GM23248 (cell line): ENCODE measurements around the gene AK1. TPM values are rescaled to one million over a fixed set of nuclear protein-coding genes. Genes with fewer than 3 reads are reported as not detected.

Source experiments
- DNase-seq: peaks from one replicate; pipeline ENCODE4 v3.0.0-alpha.2; 2015
- H2AFZ ChIP-seq: fragments of 200-600 bp; sonication (generic); 2 replicates; pipeline ENCODE4 v1.6.1; 2016; ENCODE audit warnings: antibody characterized with exemption
- H3F3A ChIP-seq: fragments of 200-600 bp; sonication (generic); 2 replicates; pipeline ENCODE4 v1.6.1; 2016; ENCODE audit warnings: mild to moderate bottlenecking, antibody characterized with exemption, mixed run types; ENCODE audit not compliant: insufficient read depth
- H3K27ac ChIP-seq: fragments of 200-600 bp; sonication (generic); 2 replicates; pipeline ENCODE4 v1.5.1; 2016; ENCODE audit warnings: mild to moderate bottlenecking
- H3K27me3 ChIP-seq: fragments of 200-600 bp; sonication (generic); replicated peaks from 2 replicates; pipeline ENCODE4 v1.6.1; 2016; ENCODE audit warnings: mild to moderate bottlenecking; ENCODE audit not compliant: insufficient read depth
- H3K36me3 ChIP-seq: fragments of 200-600 bp; sonication (generic); 2 replicates; pipeline ENCODE4 v1.6.1; 2016; ENCODE audit warnings: low read depth, mild to moderate bottlenecking
- H3K4me1 ChIP-seq: fragments of 200-600 bp; sonication (generic); 2 replicates; pipeline ENCODE4 v1.6.1; 2016; ENCODE audit warnings: mild to moderate bottlenecking; ENCODE audit not compliant: insufficient read depth
- H3K4me2 ChIP-seq: fragments of 200-600 bp; sonication (generic); one replicate; pipeline ENCODE4 v1.6.1; 2016; ENCODE audit warnings: mild to moderate bottlenecking; ENCODE audit not compliant: unreplicated experiment
- H3K4me3 ChIP-seq: fragments of 200-600 bp; sonication (generic); 2 replicates; pipeline ENCODE4 v1.5.1; 2016; ENCODE audit warnings: mild to moderate bottlenecking
- H3K79me2 ChIP-seq: fragments of 200-600 bp; sonication (generic); 2 replicates; pipeline ENCODE4 v1.6.1; 2016; ENCODE audit warnings: mild to moderate bottlenecking; ENCODE audit not compliant: insufficient read depth
- H3K9ac ChIP-seq: fragments of 200-600 bp; sonication (generic); 2 replicates; pipeline ENCODE4 v1.6.1; 2016; ENCODE audit warnings: mild to moderate bottlenecking
- H3K9me2 ChIP-seq: fragments of 200-600 bp; sonication (generic); 2 replicates; pipeline ENCODE4 v1.6.1; 2016; ENCODE audit warnings: mixed run types, mild to moderate bottlenecking, moderate library complexity; ENCODE audit not compliant: insufficient read depth
- H3K9me3 ChIP-seq: fragments of 200-600 bp; sonication (generic); one replicate; pipeline ENCODE4 v1.6.1; 2017; ENCODE audit warnings: low read depth
- H4K20me1 ChIP-seq: fragments of 200-600 bp; sonication (generic); 2 replicates; pipeline ENCODE4 v1.6.0; 2016; ENCODE audit not compliant: insufficient read depth
- EZH2 ChIP-seq: fragments of 200-600 bp; sonication (generic); IDR thresholded peaks from 2 replicates; pipeline ENCODE4 v1.6.1; 2018; ENCODE audit warnings: antibody characterized with exemption, mild to moderate bottlenecking; ENCODE audit not compliant: insufficient read depth, poor library complexity, severe bottlenecking
- EZH2phosphoT487 ChIP-seq: fragments of 200-600 bp; sonication (generic); IDR thresholded peaks from 2 replicates; pipeline ENCODE4 v1.6.1; 2018; ENCODE audit warnings: antibody characterized with exemption, moderate library complexity, mild to moderate bottlenecking, low read depth; ENCODE audit not compliant: insufficient read depth
- WGBS, 2 experiments: methylation state at CpG; one replicate each; pipeline ENCODE4 v1.1.6; 2015 to 2017; ENCODE audit warnings: low lambda C conversion rate in 2 of 2, low coverage in 1 of 2; ENCODE audit errors: missing lambda C conversion rate in 2 of 2; 5-methylcytosine and 5-hydroxymethylcytosine counted together
- in situ Hi-C: fragments of 300-500 bp; cut with MboI; formaldehyde crosslinking; loops from 2 replicates; pipeline ENCODE4 v1.15.0; 2020
- polyA plus RNA-seq: library from polyadenylated mRNA; unstranded; fragments of >200 nt; fragmentation: Nextera tagmentation; extraction: Ambion mirVana; gene quantifications from 2 replicates; pipeline ENCODE4 v1.2.1, GENCODE V29; 2016
- total RNA-seq: library from RNA; depleted of rRNA; stranded (reverse); fragments of >200 nt; shearing (Covaris generic); gene quantifications from 2 replicates; pipeline ENCODE4 v1.2.3, GENCODE V29; 2014

The AK1 gene
- total and polyA plus RNA-seq, 2 experiments from 2014 or later, result 51.8 to 159 TPM

DNA sequence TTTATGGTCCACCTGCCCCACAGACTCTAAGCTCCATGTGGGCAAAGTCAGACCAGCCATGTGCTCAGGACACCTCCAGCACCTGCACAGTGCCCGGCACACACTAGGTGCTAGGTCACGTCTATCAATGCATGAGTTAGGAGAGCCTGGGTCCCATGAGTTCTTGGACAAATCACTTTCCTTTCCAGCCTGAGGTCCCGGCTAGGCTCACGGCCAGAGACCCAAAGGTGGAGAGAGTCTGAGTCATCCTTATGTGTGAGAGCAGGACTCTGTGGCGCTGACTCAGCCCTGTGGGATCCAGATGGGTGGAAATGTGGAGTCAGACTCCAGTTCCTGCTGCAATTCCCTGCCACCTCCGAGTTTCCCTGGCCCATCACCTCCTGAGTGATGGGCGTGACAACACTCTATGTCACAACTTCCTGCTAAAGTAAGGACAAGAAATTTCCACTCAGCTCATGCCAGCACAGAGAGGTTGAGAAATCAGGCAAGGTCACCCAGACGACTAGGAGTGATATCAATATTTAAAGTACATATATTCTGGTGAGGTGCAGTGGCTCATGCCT, 41.9 kb upstream of the AK1 start:
- peaks cover 16% of the 10 kb centered on the region; the same call in 1 of the 2 replicates for H3K79me2 ChIP-seq
- no peak overlapping the region for H3K4me3 ChIP-seq
- no peaks in the 10 kb centered on the region for H3K27me3 ChIP-seq
- H3K4me1 ChIP-seq, result peaks cover 50% of the 10 kb centered on the region
- H4K20me1 ChIP-seq, result no peaks in the 10 kb centered on the region
- no peak overlapping the region for H3K4me2 ChIP-seq
- in situ Hi-C loops, result no loop called here
- WGBS, 2 experiments, result 1 to 2% methylated on average over 8 of the region's 8 CpGs
- no peaks in the 10 kb centered on the region for H3K36me3 ChIP-seq
- peaks cover 42% of the 10 kb centered on the region for H3F3A ChIP-seq
- H3K9ac ChIP-seq, result peak overlapping the region; percentile 66
- peak; percentile 100 for DNase-seq
- no peaks in the 10 kb centered on the region for H3K9me3 ChIP-seq
- H2AFZ ChIP-seq, result no peak overlapping the region
- peak overlapping the region; percentile 94 for H3K27ac ChIP-seq
- TF ChIP-seq EZH2 (no peak), EZH2phosphoT487 (no peak)
- no peaks in the 10 kb centered on the region for H3K9me2 ChIP-seq

DNA sequence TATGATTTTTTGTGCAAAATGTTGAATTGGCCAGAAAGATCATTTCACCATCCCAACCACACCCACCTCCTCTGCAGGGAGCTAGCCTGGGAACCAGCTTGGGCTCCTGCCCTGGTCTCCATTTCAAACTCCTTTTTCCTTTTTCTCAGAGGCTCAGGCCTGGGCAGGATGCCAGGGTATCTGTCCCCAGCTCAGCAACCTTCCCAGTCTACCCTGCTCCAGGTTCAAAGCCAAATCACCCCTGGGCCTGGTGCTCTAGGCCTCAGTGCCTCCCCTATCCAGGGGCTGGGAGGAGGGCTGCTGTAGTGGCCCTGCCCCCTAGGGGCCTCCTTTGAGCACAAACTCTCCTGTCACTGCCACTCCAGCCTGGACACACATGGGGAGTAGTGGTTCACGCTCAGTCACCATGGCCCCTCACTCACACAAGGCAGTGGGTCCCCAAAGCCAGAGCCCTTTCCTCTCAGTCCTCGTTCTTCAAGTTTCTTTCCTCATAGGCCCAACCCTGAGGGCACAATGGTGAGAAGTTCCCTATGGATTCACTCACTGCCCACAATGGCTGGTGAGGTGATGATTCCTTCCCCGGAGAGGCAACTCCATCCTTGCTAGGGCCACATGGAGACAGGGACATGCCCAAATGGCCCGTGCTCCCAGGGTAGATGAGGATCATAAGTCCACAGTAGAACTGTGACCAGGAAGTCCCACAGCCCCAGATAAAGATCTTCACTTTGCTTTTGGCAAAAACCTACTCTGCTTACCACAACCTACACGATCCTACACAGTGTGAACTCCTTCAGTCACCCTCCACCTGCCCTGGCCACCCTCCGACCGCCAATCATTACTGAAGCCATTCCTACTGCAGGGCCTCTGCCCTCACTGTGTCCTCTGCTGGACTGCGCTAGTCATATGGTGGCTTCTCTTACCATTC, 41.0 kb upstream of the AK1 start:
- H4K20me1 ChIP-seq, result no peaks in the 10 kb centered on the region
- TF ChIP-seq EZH2 (no peak), EZH2phosphoT487 (no peak)
- peaks cover 16% of the 10 kb centered on the region; the same call in 1 of the 2 replicates for H3K79me2 ChIP-seq
- H3K4me2 ChIP-seq, result no peak overlapping the region
- peak overlapping the region; percentile 66 for H3K9ac ChIP-seq
- H3K9me2 ChIP-seq, result no peaks in the 10 kb centered on the region
- in situ Hi-C loops, result no loop called here
- no peak overlapping the region; the same call in 1 of the 2 replicates for H2AFZ ChIP-seq
- H3F3A ChIP-seq, result peaks cover 41% of the 10 kb centered on the region
- H3K27me3 ChIP-seq, result no peaks in the 10 kb centered on the region
- no peak overlapping the region for H3K4me3 ChIP-seq
- peak overlapping the region; percentile 94 for H3K27ac ChIP-seq
- H3K9me3 ChIP-seq, result no peaks in the 10 kb centered on the region
- H3K4me1 ChIP-seq, result peaks cover 45% of the 10 kb centered on the region
- no peaks in the 10 kb centered on the region for H3K36me3 ChIP-seq
- 80 to 82% methylated on average over 8 of the region's 8 CpGs for WGBS, 2 experiments
- DNase-seq, result peak; percentile 72

DNA sequence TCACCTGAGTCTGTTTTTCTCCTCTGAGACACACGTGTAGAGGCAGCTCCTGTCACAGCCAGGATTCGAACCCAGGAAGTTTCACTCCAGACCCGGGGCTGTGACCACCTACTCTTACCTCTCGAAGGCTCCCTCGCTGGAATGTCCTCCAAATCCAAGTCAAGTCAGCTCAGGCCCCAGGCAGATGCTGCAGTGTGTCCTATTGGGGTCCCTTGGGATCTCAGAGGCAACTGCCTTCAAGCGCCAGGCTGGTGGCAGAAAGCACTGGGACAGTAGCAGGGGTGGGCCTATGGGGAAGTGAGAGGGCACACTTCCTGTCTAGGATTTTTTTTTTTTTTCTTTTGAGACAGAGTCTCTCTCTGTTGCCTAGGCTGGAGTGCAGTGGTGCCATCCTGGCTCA, 40.1 kb upstream of the AK1 start:
- peaks cover 33% of the 10 kb centered on the region for H3F3A ChIP-seq
- no peaks in the 10 kb centered on the region for H3K27me3 ChIP-seq
- 70 to 76% methylated on average over 6 of the region's 6 CpGs for WGBS, 2 experiments
- peaks cover 36% of the 10 kb centered on the region for H3K4me1 ChIP-seq
- H3K9me2 ChIP-seq, result no peaks in the 10 kb centered on the region
- H2AFZ ChIP-seq, result no peak overlapping the region
- H3K4me3 ChIP-seq, result no peak overlapping the region
- H3K36me3 ChIP-seq, result no peaks in the 10 kb centered on the region
- no peaks in the 10 kb centered on the region for H4K20me1 ChIP-seq
- H3K27ac ChIP-seq, result peak overlapping the region; percentile 94
- DNase-seq, result no peak
- peak overlapping the region; percentile 66 for H3K9ac ChIP-seq
- in situ Hi-C loops, result no loop called here
- peaks cover 22% of the 10 kb centered on the region for H3K79me2 ChIP-seq
- H3K4me2 ChIP-seq, result no peak overlapping the region
- TF ChIP-seq EZH2, result no peak
- TF ChIP-seq EZH2phosphoT487, result no peak
- no peaks in the 10 kb centered on the region for H3K9me3 ChIP-seq

DNA sequence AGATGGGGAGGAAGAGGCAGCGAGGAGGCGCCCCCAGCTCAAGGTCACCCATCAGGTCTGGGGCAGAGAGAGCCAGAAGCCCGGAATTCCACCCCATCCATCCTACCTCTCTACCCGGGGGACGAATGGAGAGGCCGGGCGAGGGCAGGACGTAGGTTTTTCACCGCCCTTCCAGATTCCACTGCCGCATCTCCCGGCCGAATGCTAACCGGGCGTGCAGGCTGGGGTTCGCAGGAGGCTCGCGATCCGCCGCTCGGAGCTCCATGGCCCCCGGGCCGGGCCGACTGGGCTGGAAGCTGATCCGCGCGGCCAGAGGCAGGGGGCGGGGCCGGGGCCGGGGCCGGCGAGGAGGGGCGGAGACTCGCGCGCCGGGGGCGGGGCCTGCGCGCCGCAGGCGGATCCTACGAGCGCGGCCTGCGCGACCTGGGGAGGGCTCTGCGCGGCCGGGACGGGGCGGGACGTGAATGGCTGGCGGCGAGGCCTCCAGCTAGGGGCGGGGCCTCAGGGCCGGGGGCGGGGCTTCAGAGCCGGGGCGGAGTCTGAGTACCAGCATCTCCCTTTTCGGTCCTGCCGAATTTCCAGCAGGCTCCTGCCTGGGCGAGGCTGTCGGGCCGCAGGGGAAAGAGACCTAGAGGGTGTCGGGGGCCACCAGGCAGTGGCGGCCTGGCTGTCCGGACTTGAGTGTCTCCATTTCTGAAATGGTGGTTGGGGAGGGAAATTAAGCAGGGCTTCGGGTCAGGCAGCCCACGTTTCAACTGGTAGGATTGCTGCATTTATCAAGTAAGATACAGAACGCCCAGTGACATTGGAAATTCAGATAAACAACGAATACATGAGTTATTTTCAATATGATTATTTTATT, 39.5 kb upstream of the AK1 start, which contains the start of gene ST6GALNAC4:
Gene ST6GALNAC4, minus strand, starts transcription at position 322 of the 862 bp plus-strand sequence. CDS start 622 bp downstream, outside the sequence.
- DNase-seq, result peak; percentile 98
- Histone ChIP-seq H3K27me3 (no peaks in the 10 kb centered on the region), H2AFZ (peak within 1 kb of the TSS; percentile 75), H3K79me2 (peaks cover 22% of the 10 kb centered on the region), H3K4me2 (peak within 1 kb of the TSS; percentile 85), H3K9me2 (no peaks in the 10 kb centered on the region), H3F3A (peaks cover 27% of the 10 kb centered on the region), H3K36me3 (no peaks in the 10 kb centered on the region), H3K9me3 (no peaks in the 10 kb centered on the region), H4K20me1 (no peaks in the 10 kb centered on the region), H3K4me3 (peak within 1 kb of the TSS; percentile 76), H3K27ac (peak within 1 kb of the TSS; percentile 94), H3K9ac (peak within 1 kb of the TSS; percentile 83), H3K4me1 (peaks cover 36% of the 10 kb centered on the region)
- in situ Hi-C loops, result no loop called here
- TF ChIP-seq EZH2, result no peak
- TF ChIP-seq EZH2phosphoT487, result no peak
- 2 to 3% methylated on average over 46 to 53 of the region's 71 CpGs for WGBS, 2 experiments
